IMR-90 (cell line): ENCODE results near the gene ASAP2. TPM values are rescaled to one million over a fixed set of nuclear protein-coding genes. Genes with fewer than 3 reads are reported as not detected.

Experiments
- ATAC-seq: fragments of 200-7000 bp; cut with Tn5 transposase; 2 replicates; pipeline ENCODE4 v1.9.1; 2020; ENCODE audit warnings: low read depth, mild to moderate bottlenecking, moderate library complexity
- BruUV-seq: library from RNA; stranded (reverse); fragments of 400-500 nt; replicated peaks from 2 replicates; lab custom pipeline; 2021; lab: Mats Ljungman, UMichigan
- CTCF ChIA-PET: fragments of 300-600 bp; formaldehyde crosslinking; extraction: SDS; loops from one replicate; lab custom pipeline; 2021; ENCODE audit warnings: antibody characterized with exemption; lab: Yijun Ruan, JAX
- POLR2A ChIA-PET: fragments of 300-600 bp; sonication (Branson Sonifier 250); formaldehyde crosslinking; loops from one replicate; lab custom pipeline; 2022; ENCODE audit warnings: antibody characterized with exemption; ENCODE audit not compliant: unreplicated experiment; lab: Charles Lee
- DNase-seq: peaks from one replicate; pipeline ENCODE4 v3.0.0; 2013
- H2AFZ ChIP-seq: replicated peaks from 2 replicates; pipeline ENCODE3; 2013; ENCODE audit warnings: low read length, mild to moderate bottlenecking; ENCODE audit not compliant: poor library complexity
- H2AK5ac ChIP-seq: 2 replicates; pipeline ENCODE4 v1.6.1; 2013; ENCODE audit warnings: low read depth, low read length, inconsistent platforms
- H2AK9ac ChIP-seq: replicated peaks from 2 replicates; pipeline ENCODE3; 2013; ENCODE audit warnings: mild to moderate bottlenecking, low read depth, low read length, moderate library complexity; ENCODE audit not compliant: poor library complexity
- H2BK120ac ChIP-seq: 2 replicates; pipeline ENCODE4 v1.6.1; 2013; ENCODE audit warnings: low read depth, low read length, inconsistent platforms
- H2BK15ac ChIP-seq: 3 replicates; pipeline ENCODE4 v1.6.1; 2013; ENCODE audit warnings: low read depth, low read length, inconsistent platforms
- H2BK20ac ChIP-seq: 2 replicates; pipeline ENCODE4 v1.6.1; 2013; ENCODE audit warnings: low read depth, mild to moderate bottlenecking, inconsistent platforms, low read length, moderate library complexity
- H2BK5ac ChIP-seq: 2 replicates; pipeline ENCODE4 v1.6.1; 2013; ENCODE audit warnings: mild to moderate bottlenecking, low read depth, low read length, inconsistent platforms; ENCODE audit not compliant: poor library complexity, severe bottlenecking
- H3K14ac ChIP-seq: replicated peaks from 2 replicates; pipeline ENCODE4 v1.6.1; 2013; ENCODE audit warnings: low read depth, low read length, inconsistent platforms
- H3K18ac ChIP-seq: 2 replicates; pipeline ENCODE4 v1.6.1; 2013; ENCODE audit warnings: low read depth, low read length, control low read depth
- H3K23ac ChIP-seq: 2 replicates; pipeline ENCODE4 v1.6.1; 2013; ENCODE audit warnings: low read depth, low read length, inconsistent platforms
- H3K27ac ChIP-seq: 2 replicates; pipeline ENCODE4 v1.5.1; 2013; ENCODE audit warnings: mild to moderate bottlenecking, control low read depth, low read length; ENCODE audit not compliant: insufficient read depth
- H3K27me3 ChIP-seq: 2 replicates; pipeline ENCODE4 v1.6.1; 2013; ENCODE audit warnings: low read length; ENCODE audit not compliant: control insufficient read depth, insufficient read depth
- H3K36me3 ChIP-seq: 2 replicates; pipeline ENCODE4 v1.6.1; 2013; ENCODE audit warnings: low read length, mixed read lengths; ENCODE audit not compliant: control insufficient read depth, insufficient read depth
- H3K4ac ChIP-seq: 2 replicates; pipeline ENCODE4 v1.6.1; 2013; ENCODE audit warnings: low read depth, low read length, inconsistent platforms
- H3K4me1 ChIP-seq: 2 replicates; pipeline ENCODE4 v1.6.1; 2013; ENCODE audit warnings: low read length, mixed read lengths; ENCODE audit not compliant: control insufficient read depth, insufficient read depth
- H3K4me2 ChIP-seq: 2 replicates; pipeline ENCODE4 v1.6.1; 2013; ENCODE audit warnings: low read depth, mild to moderate bottlenecking, control low read depth, low read length, moderate library complexity
- H3K4me3 ChIP-seq: 2 replicates; pipeline ENCODE4 v1.5.1; 2013; ENCODE audit warnings: low read depth, mild to moderate bottlenecking, control low read depth, low read length, moderate library complexity; ENCODE audit not compliant: insufficient read depth
- H3K56ac ChIP-seq: 2 replicates; pipeline ENCODE4 v1.6.1; 2013; ENCODE audit warnings: low read length, inconsistent platforms; ENCODE audit not compliant: insufficient read depth; ENCODE audit errors: extremely low read depth
- H3K79me1 ChIP-seq, 2 experiments: 2 replicates each; pipeline ENCODE4 v1.6.1; 2013; ENCODE audit warnings: low read length in 2 of 2, inconsistent platforms in 1 of 2, low read depth in 1 of 2
- H3K9ac ChIP-seq: 2 replicates; pipeline ENCODE4 v1.6.1; 2013; ENCODE audit warnings: low read depth, low read length, control low read depth
- H3K9me1 ChIP-seq: 2 replicates; pipeline ENCODE4 v1.6.1; 2013; ENCODE audit warnings: low read length, inconsistent platforms; ENCODE audit not compliant: insufficient read depth
- H3K9me3 ChIP-seq: 2 replicates; pipeline ENCODE4 v1.6.1; 2013; ENCODE audit warnings: low read length; ENCODE audit not compliant: control insufficient read depth, insufficient read depth
- H4K20me1 ChIP-seq: 2 replicates; pipeline ENCODE4 v1.6.1; 2013; ENCODE audit warnings: low read length, inconsistent platforms; ENCODE audit not compliant: insufficient read depth
- H4K5ac ChIP-seq: 2 replicates; pipeline ENCODE4 v1.6.1; 2013; ENCODE audit warnings: mild to moderate bottlenecking, low read depth, low read length, control low read depth
- H4K8ac ChIP-seq, 2 experiments: 2 replicates each; pipeline ENCODE4 v1.6.1; 2013; ENCODE audit warnings: low read depth in 2 of 2, low read length in 2 of 2, control low read depth in 1 of 2, inconsistent platforms in 1 of 2
- H4K91ac ChIP-seq: 2 replicates; pipeline ENCODE4 v1.6.1; 2013; ENCODE audit warnings: low read depth, low read length, inconsistent platforms; ENCODE audit not compliant: insufficient read depth
- CHD1 ChIP-seq: IDR thresholded peaks from 2 replicates; pipeline ENCODE4 v1.6.1; 2012; ENCODE audit warnings: low read depth, low read length, improper control_type of control experiment
- FOS ChIP-seq: fragments of 150-350 bp; IDR thresholded peaks from 2 replicates; pipeline ENCODE4 v1.6.1; 2016; ENCODE audit warnings: low read depth, low read length
- MXI1 ChIP-seq: IDR thresholded peaks from 2 replicates; pipeline ENCODE4 v1.6.1; 2012; ENCODE audit warnings: low read depth, mild to moderate bottlenecking, low read length, moderate library complexity, borderline replicate concordance
- POLR2A ChIP-seq: IDR thresholded peaks from 2 replicates; pipeline ENCODE4 v1.6.1; 2012; ENCODE audit warnings: mild to moderate bottlenecking, low read depth, low read length
- RCOR1 ChIP-seq: IDR thresholded peaks from 2 replicates; pipeline ENCODE4 v1.6.1; 2012; ENCODE audit warnings: mild to moderate bottlenecking, low read length, improper control_type of control experiment; ENCODE audit not compliant: insufficient replicate concordance
- SMC3 ChIP-seq: fragments of 150-350 bp; IDR thresholded peaks from 2 replicates; pipeline ENCODE4 v1.6.1; 2016; ENCODE audit warnings: low read depth, mild to moderate bottlenecking, antibody characterized with exemption, low read length, moderate library complexity
- WGBS, 2 experiments: methylation state at CpG; one replicate each; pipeline versions ENCODE4 v1.1.5 to v1.1.7; 2013; ENCODE audit warnings: missing lambda C conversion rate in 2 of 2; ENCODE audit not compliant: insufficient read length in 1 of 2; ENCODE audit errors: extremely low coverage in 2 of 2; 5-methylcytosine and 5-hydroxymethylcytosine counted together
- dilution Hi-C: fragments of 300-500 bp; cut with HindIII; formaldehyde crosslinking; loops from one replicate; pipeline ENCODE4 v1.14.3; 2018; ENCODE audit warnings: low sequenced_read_pairs; ENCODE audit not compliant: unreplicated experiment
- in situ Hi-C: fragments of 300-500 bp; cut with MboI; formaldehyde crosslinking; loops from 3 replicates; pipeline ENCODE4 v1.14.3; 2019; ENCODE audit warnings: low sequenced_read_pairs, inconsistent platforms, mixed read lengths
- intact Hi-C: fragments of 100-400 bp; cut with micrococcal nuclease; formaldehyde crosslinking; loops from 2 replicates; pipeline ENCODE4 v1.10.0; 2022
- polyA plus RNA-seq, 3 experiments: library from polyadenylated mRNA; depleted of rRNA; stranded (reverse); fragments of >200 nt; gene quantifications; 2 replicates each; pipeline ENCODE4 v1.2.3, GENCODE V29; 2012; ENCODE audit warnings: low replicate concordance in 1 of 3
- total RNA-seq: library from RNA; depleted of rRNA; stranded (reverse); fragments of >200 nt; gene quantifications from 2 replicates; pipeline ENCODE4 v1.2.3, GENCODE V29; 2012

The ASAP2 gene
- total and polyA plus RNA-seq, 2 of the 4 experiments (the other 2 are of a cell fraction), result 19.7 to 28.1 TPM

GRCh38 chr2:9401646-9402371, 195.2 kb downstream of the ASAP2 start:
- CTCF ChIA-PET, result interaction anchor here (0.5 kb wide), 1 partner anchor 45 kb away, joined by 3 read pairs; no protein-coding TSS in a partner anchor
- Histone ChIP-seq H2AFZ (no peak overlapping the region), H2AK5ac (no peak overlapping the region), H3K4me1 (peaks cover 14% of the 10 kb centered on the region), H2BK120ac (no peak overlapping the region), H3K9me3 (no peaks in the 10 kb centered on the region), H3K14ac (no peak overlapping the region), H2BK15ac (no peak overlapping the region), H3K9me1 (peaks cover 14% of the 10 kb centered on the region), H2BK20ac (no peak overlapping the region), H3K4me2 (no peak overlapping the region), H3K9ac (no peak overlapping the region), H3K4me3 (no peak overlapping the region), H4K20me1 (peaks cover 17% of the 10 kb centered on the region), H3K4ac (no peak overlapping the region), H3K79me1 (peaks cover 5 to 40% of the 10 kb centered on the region in 2 experiments), H3K27me3 (no peaks in the 10 kb centered on the region), H2BK5ac (no peak overlapping the region), H4K91ac (no peak overlapping the region), H2AK9ac (no peak overlapping the region), H4K5ac (no peak overlapping the region), H3K27ac (no peak overlapping the region), H3K18ac (no peak overlapping the region), H3K56ac (no peak overlapping the region), H3K23ac (no peak overlapping the region), H4K8ac (no peak overlapping the region), H3K36me3 (peaks cover 30% of the 10 kb centered on the region)
- DNase-seq (no peak), ATAC-seq (no peak)
- BruUV-seq, result no TSS peak
- in situ Hi-C loops (no loop called here), dilution Hi-C loops (no loop called here), intact Hi-C loops (no loop called here)
- POLR2A ChIA-PET, result no interaction called here
- TF ChIP-seq RCOR1 (no peak), FOS (no peak), MXI1 (no peak), SMC3 (no peak), POLR2A (no peak), CHD1 (no peak)
- 98% methylated on average over 7 of the region's 19 CpGs; no CpG with 5 or more reads in 1 of the 2 experiments for WGBS, 2 experiments
